ENCODE data around the gene CRYBG1.
"Not testable (repeated sequence)": the region's sequence is repeated elsewhere in the genome, so short reads cannot be mapped to it uniquely, and the experiment has no call there.

Gene CRYBG1

DNA sequence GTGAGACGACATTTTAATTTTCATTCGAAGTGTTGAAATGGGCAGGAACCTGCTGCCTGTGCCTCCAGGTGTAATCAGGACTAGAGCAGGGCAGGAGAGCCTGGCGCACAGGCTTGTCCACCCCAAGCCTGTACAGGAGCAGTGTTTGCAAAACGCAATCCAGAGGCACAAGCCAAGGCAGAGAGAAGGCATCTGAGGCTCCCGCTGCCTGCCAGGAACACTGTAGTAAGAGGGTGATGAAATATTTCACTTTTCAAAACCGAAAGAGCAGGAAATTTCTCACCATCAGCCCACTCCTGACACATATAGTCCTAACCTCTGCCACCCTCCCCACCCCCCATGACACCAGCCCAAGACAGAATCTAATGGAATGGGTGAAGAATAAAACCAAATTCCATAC, 136.3 kb downstream of the CRYBG1 start:
- in situ Hi-C loops (cut with MboI; ENCODE audit: low sequenced_read_pairs): no loop called here

DNA sequence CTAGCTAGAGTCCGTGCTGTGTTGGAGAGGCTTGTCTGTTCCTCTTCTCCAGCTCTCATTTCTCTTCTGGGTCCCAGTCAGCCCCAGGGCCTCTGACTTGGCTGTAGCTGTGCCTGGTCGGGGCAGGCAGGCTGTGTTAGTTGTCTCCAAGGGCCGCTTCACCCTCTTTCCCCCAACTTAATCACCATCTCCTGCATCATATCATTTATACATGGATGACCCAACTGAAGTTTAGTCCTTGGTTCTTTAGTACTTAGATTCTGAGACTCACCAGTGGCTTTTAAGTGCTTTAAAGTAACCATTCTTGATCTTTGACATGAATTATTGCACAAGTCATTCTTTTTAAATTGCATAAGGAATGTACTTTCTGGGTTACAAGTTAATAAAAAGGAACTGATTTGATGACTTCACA, 141.4 kb downstream of the CRYBG1 start:
- in situ Hi-C loops (cut with MboI; ENCODE audit: low sequenced_read_pairs): no loop called here

DNA sequence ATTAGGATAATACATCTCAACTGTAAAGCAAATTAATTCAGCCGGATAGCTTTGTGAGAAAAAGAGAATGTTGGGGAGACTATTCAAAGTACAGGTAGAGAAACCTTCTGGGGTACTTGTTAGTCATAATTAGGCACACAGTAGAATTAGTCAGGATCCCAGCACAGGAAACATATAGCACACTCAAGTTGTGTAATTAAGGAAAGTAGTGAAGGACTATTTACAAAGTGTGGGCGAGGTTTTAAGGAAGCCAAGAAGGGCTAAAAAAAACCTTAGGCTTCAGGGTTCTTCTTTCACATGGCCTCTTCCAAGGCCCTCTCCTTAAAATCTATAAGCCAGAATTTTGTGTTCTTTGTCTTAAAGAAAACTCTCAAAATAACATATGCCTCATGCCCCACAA, 142.0 kb downstream of the CRYBG1 start:
- in situ Hi-C loops (cut with MboI; ENCODE audit: low sequenced_read_pairs): no loop called here

DNA sequence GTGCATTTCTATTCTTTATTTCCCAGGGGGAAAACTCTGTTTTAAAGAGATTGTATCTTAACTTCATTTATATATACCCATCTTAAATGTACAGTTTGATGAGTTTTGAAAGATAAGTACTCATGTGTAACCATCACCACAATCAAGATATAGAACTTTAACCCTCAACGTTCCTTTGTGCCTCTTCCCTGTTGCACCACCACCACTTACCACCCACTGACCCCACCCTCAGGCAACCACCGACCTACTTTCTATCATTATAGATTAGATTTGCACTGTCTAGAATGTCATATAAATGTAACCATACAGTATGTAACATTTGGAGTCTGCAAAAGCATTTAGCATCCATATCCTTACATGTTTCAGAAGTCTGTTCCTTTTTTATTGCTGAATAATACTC, 147.8 kb downstream of the CRYBG1 start:
- in situ Hi-C loops (cut with MboI; ENCODE audit: low sequenced_read_pairs): no loop called here

DNA sequence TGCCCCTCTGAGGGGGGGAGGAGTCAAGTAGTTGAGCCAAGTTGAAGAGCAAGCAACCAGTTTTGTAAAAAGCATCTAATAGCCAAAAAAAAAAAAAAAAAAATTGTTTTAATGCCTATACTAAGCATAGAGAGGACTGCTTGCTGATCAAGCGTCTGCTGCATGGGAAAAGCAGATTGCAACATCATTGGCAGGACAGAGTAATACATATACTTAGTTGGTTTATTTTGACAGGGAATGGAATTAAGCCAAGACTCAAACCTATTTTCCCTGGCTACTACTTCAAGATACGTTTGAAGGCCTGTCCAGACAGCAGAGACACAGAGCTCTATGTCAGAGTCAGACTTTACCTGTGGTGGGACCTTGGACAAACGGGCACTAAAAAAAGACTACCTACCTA, 148.3 kb downstream of the CRYBG1 start:
- in situ Hi-C loops (cut with MboI; ENCODE audit: low sequenced_read_pairs): no loop called here

DNA sequence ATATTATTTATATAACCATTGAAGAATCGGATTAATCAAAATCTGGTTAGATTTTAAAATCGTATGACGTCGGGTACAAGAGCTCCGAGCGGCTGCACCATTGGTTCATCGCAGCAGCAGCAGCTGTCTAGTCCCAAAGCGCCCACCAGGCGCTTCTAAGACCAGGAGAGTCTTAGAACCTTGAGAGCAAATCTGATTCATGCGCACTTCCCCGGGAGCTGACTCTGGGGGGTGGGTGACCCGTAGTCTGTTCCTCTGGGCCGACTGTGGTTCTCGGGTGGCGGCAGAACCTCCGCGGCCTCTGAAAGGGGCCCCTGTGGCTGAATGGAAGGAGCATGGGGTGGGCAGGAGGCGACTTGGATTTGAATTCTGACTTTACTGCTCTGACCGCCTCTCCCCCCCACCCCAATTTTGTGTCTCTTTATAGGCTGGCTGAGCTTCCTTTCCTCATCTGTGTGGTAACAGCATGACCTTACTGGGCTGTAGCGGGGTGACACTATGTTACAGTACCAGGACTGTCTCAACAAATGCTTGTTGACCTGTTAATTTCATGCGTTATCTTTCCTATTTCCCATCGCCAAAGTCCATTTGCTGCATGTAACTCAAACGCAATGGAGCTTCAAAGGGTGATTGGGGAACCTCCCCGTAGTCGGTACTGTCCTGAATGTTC, 149.0 kb downstream of the CRYBG1 start:
- in situ Hi-C loops (cut with MboI; ENCODE audit: low sequenced_read_pairs): no loop called here

DNA sequence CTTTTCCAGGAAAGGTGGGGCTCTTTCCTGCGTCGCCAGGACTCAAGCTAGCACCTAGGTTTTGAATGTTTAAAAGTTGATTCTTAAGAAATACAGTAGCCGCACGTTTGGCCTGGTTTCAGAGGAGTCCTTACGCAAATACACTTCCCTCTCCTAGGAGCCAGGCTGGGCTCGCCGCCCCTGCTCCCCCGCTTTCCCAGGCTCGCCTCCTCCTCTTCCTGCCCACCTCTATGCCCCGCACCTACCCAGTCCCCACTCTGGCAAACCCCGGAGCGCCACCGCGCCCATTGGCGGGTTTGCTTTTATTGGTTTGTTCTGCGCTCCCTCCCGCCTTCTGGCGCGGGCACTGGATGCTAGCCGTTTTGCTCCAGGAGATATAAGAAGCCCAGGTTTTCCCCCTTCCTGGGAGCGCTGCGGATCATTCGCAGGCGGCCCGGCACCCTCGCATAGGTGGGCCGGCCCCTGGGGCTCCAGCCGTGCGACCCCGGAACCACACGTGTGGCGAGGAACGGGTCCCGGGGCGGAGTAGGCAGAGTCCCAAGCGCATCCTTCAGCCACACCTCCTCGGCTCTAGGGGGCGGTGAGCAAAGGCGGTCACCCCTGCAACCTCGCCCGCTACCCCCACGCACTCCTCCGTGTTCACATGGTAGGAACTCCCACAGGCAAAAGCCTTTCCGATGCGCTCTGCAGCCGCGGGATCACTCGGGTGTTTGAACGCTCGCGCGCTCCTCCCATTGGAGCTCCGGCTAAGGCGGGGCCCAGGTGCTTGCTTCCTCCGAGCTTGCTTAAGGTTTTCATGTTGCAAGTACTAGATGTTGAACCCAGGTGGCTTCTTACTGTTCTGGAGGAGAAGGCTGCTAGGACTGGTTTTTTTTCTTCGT, 149.8 kb downstream of the CRYBG1 start:
- in situ Hi-C loops (cut with MboI; ENCODE audit: low sequenced_read_pairs): no loop called here

DNA sequence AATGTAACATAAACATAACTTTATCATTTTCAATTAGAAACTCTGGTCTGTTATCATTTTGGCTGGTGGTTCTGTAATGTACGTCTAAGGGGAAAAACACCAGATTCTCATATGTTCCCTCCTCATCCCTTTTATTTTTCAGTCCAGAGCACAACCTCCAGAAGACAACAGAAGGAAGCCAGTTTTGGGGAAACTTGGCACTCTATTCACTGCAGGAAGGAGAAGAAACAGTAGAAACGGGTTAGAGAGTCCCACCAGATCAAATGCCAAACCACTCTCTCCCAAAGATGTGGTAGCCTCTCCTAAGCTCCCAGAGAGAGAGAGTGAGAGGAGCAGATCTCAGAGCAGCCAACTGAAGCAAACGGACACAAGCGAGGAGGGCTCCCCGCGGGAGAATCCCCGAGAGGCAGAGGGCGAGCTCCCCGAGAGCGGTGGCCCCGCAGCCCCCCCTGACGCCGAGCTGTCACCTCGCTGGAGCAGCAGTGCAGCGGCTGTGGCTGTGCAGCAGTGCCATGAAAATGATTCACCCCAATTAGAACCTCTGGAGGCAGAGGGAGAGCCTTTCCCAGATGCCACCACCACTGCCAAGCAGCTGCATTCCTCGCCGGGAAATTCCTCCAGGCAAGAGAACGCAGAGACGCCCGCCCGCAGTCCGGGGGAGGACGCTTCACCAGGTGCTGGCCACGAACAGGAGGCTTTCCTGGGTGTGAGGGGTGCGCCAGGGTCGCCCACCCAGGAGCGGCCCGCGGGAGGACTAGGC, 151.0 kb downstream of the CRYBG1 start:
- in situ Hi-C loops (cut with MboI; ENCODE audit: low sequenced_read_pairs): no loop called here

DNA sequence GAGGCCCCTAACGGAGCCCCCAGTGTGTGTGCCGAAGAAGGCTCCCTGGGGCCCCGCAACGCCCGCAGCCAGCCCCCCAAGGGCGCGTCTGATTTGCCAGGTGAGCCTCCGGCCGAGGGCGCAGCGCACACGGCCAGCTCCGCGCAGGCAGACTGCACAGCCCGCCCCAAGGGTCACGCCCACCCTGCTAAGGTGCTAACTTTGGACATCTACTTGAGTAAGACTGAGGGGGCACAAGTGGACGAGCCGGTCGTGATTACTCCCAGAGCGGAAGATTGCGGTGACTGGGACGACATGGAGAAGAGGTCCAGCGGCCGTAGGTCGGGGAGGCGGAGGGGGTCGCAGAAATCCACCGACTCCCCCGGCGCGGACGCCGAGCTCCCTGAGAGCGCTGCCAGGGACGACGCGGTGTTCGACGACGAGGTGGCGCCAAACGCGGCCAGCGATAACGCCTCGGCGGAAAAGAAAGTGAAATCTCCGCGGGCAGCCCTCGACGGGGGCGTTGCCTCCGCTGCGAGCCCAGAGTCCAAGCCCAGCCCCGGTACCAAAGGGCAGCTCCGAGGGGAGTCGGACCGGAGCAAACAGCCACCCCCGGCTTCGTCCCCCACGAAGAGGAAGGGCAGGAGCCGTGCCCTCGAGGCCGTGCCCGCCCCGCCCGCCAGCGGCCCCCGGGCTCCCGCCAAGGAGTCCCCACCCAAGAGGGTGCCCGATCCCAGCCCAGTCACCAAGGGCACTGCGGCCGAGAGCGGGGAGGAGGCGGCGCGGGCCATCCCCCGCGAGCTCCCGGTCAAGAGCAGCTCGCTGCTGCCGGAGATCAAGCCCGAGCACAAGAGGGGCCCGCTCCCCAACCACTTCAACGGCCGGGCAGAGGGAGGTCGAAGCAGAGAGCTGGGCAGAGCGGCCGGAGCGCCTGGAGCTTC, 151.8 kb downstream of the CRYBG1 start:
- in situ Hi-C loops (cut with MboI; ENCODE audit: low sequenced_read_pairs): no loop called here

DNA sequence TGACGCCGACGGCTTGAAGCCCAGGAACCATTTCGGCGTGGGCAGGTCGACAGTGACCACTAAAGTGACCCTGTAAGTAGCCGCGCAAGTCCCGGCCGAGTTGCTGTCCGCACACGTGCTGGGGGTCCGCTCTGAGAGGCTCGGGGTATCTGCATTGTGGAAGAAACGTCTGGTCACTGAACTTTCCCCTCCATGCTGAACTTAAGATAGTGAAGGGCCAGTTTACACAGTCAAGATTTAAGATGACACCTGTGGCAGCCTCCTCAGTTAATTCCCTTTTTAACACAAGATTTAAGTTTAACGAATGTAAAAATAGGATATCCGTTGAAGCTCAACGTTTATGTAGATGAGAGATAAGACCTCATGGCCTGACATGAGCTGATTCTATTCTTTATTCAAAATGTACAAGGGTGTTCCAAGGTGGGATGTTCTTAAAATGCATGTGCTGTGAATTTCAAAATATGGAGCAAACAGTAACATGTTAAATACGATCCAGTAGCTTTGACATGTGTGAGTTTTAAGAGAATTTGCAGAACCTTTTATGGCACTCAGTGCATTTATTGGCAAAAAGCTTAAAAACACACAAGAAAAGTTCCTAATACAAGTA, 152.6 kb downstream of the CRYBG1 start:
- in situ Hi-C loops (cut with MboI; ENCODE audit: low sequenced_read_pairs): no loop called here

DNA sequence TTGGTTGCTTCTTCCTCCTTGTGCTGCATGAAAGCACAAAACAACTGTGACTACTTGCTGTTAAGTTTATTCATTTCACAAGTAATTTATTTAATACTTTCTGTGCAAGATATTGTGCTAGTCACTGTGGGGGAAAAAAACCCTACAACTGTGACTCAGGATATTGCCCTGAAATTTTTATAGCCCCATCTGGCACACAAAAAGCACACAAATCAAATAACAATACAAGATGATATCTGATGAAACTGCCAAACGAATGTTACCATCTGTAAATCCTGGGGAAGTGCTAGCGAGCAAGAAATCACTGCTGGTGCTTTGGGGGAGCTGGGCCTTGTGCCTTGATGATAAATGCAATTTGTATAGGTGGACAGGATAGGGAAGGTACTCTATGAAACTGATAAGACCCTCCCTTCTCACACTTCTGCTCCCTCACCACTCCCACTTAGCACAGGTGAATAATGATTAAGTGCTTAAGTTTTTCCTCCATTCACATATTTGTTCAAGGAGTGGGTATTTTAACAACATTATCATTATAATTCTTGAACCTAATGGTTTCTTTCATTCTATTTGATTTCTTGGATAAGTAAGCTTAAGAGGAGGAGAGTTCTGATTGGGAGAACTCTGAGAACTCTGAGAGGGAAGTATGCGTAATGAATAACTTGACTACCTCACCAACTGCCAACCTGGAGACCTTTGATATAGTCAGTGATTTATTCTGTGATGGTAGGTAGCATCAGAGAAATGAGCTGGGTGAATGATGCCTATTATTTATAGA, 153.5 kb downstream of the CRYBG1 start:
- in situ Hi-C loops (cut with MboI; ENCODE audit: low sequenced_read_pairs): no loop called here

DNA sequence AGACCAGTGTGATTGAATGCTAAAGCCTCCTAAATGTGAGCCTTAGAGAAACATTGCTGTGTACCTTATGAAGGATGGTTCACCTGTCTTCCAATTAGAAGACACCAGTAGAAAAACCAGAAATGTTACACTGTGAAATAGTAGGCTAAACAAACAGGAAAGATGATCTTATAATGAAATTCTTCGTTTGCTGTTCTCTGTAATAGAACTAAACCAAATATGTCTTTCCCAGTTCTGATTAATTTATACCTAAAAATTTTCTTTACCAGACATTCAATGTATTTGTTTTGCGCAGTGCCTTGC, 154.0 kb downstream of the CRYBG1 start:
- in situ Hi-C loops (cut with MboI; ENCODE audit: low sequenced_read_pairs): no loop called here

DNA sequence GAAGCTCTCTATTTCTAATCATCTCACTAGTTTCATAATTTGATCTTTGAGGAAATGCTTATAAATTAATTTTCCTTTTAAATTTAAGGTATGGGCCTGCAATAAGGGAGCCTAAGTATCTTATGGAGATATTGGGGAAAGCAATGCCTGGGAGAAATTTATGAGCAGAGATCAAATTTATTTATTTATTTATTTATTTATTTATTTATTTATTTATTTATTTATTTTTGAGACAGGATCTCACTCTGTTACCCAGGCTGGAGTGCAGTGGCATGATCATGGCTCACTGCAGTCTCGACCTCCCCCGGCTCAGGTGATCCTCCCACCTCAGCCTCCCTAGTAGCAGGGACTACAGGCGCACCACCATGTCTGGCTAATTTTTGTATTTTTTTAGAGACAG, 155.1 kb downstream of the CRYBG1 start:
- in situ Hi-C loops (cut with MboI; ENCODE audit: low sequenced_read_pairs): not testable (repeated sequence)

DNA sequence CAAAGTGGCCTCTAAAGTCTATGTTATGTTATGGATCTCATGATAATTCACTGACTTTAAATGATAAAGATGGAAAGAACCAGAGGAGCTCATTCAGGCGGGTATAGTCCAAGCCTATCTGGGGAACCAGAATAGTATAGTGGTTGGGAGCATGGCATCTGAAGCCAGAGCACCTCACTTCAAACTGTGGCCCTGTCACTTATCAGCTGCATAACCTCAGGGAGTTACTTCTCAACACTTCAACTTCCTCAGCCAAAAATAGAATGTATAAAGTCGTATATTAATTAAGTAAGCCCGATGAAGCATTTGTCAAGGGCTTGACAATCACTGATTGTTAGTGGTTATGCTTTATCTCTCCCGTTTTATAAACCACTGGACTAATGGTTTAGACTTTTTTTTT, 156.1 kb downstream of the CRYBG1 start:
- in situ Hi-C loops (cut with MboI; ENCODE audit: low sequenced_read_pairs): no loop called here

DNA sequence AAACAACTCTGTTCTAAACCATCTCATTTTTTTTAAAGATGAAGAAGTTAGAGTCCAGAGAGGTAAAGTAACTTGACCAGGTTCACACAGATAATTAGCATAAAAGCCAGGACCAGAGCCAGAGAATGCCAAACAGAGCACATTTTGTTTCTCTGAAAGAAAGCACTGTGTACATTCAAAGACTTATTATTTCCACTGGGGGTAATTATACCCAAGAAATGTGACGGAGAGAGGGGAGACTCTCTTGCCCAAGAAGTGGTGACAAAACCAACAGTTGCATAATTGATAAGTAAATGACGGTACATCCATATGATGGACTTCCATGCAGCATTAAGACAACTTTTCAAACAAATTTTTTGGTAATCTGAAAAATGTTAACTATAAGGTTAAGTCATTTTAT, 157.2 kb downstream of the CRYBG1 start:
- in situ Hi-C loops (cut with MboI; ENCODE audit: low sequenced_read_pairs): no loop called here

DNA sequence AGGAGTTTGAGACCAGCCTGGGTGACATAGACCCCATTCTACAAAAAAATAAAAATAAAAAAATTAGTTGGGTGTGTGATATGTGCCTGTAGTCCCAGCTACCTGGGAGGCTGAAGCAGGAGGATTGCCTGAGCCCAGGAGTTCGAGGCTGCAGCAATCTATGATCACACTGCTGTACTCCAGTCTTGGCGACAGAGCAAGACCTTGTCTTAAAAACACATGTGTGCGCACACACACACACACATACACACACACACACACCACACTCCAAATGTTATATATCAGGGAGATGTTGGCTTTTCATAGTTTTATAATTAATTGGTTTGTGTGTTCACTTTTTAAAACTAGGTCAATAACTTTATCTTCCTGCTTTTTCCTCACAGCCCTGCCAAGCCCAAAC, 158.2 kb downstream of the CRYBG1 start:
- in situ Hi-C loops (cut with MboI; ENCODE audit: low sequenced_read_pairs): no loop called here

DNA sequence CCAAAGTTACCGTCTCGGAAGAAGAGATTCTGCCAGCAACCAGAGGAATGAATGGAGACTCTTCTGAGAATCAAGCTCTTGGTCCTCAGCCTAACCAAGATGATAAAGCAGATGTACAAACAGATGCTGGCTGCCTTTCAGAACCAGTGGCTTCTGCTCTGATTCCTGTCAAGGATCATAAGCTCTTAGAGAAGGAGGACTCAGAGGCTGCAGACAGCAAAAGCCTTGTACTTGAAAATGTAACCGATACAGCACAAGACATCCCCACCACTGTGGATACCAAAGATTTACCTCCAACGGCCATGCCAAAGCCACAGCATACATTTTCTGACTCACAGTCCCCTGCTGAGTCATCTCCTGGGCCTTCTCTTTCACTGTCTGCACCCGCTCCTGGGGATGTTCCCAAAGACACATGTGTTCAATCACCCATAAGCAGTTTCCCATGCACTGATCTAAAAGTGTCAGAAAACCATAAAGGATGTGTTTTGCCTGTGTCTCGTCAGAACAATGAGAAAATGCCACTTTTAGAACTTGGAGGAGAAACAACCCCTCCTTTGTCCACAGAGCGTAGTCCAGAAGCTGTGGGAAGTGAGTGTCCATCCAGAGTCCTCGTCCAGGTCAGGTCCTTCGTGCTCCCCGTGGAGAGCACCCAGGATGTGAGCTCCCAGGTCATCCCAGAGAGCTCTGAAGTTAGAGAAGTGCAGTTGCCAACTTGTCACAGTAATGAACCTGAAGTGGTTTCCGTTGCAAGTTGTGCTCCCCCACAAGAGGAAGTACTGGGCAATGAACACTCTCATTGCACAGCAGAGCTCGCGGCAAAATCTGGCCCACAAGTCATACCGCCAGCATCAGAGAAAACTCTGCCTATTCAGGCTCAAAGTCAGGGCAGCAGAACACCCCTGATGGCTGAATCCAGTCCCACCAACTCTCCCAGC, 159.2 kb downstream of the CRYBG1 start:
- in situ Hi-C loops (cut with MboI; ENCODE audit: low sequenced_read_pairs): no loop called here

DNA sequence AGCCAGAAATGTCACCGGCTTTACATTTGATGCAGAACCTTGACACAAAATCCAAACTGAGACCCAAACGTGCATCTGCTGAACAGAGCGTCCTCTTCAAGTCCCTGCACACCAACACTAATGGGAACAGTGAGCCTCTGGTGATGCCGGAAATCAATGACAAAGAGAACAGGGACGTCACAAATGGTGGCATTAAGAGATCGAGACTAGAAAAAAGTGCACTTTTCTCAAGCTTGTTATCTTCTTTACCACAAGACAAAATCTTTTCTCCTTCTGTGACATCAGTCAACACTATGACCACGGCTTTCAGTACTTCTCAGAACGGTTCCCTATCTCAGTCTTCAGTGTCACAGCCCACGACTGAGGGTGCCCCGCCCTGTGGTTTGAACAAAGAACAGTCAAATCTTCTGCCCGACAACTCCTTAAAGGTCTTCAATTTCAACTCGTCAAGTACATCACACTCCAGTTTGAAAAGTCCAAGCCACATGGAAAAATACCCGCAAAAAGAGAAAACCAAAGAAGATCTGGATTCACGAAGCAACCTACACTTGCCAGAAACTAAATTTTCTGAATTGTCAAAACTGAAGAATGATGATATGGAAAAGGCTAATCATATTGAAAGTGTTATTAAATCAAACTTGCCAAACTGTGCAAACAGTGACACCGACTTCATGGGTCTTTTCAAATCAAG, 160.3 kb downstream of the CRYBG1 start:
- in situ Hi-C loops (cut with MboI; ENCODE audit: low sequenced_read_pairs): no loop called here
